Suprapubic skin (tissue), 4 donors: Measurements from ENCODE around the gene MAP4K3. TPM values are rescaled to one million over a fixed set of nuclear protein-coding genes. Genes with fewer than 3 reads are reported as not detected.

Experiments
- DNase-seq, 2 donors: peaks; one replicate each; pipeline ENCODE4 v3.0.0-alpha.2; 2019; ENCODE audit warnings: low spot score in 2 of 2
- H3K27ac ChIP-seq: fragments of 200-600 bp; sonication (generic); one replicate; pipeline ENCODE4 v1.5.1; 2019
- H3K27me3 ChIP-seq: fragments of 200-600 bp; sonication (generic); one replicate; pipeline ENCODE4 v1.5.1; 2019
- H3K36me3 ChIP-seq: fragments of 200-600 bp; sonication (generic); one replicate; pipeline ENCODE4 v1.5.1; 2019
- H3K4me1 ChIP-seq: fragments of 200-600 bp; sonication (generic); one replicate; pipeline ENCODE4 v1.5.1; 2019
- H3K4me3 ChIP-seq: fragments of 200-600 bp; sonication (generic); one replicate; pipeline ENCODE4 v1.5.1; 2019; ENCODE audit warnings: mild to moderate bottlenecking
- H3K9me3 ChIP-seq: fragments of 200-600 bp; sonication (generic); one replicate; pipeline ENCODE4 v1.5.1; 2019
- EP300 ChIP-seq: sonication (generic); formaldehyde crosslinking; IDR thresholded peaks from one replicate; pipeline ENCODE4 v1.6.1; 2017; ENCODE audit warnings: antibody characterized with exemption
- POLR2A ChIP-seq, 2 donors: fragments of 450-650 bp; IDR thresholded peaks; one replicate each; pipeline ENCODE4 v1.6.1; 2017; ENCODE audit warnings: antibody characterized with exemption in 2 of 2, mild to moderate bottlenecking in 2 of 2, moderate library complexity in 2 of 2
- POLR2AphosphoS5 ChIP-seq, 3 donors: sonication (generic); formaldehyde crosslinking; IDR thresholded peaks; one replicate each; pipeline ENCODE4 v1.6.1; 2017; ENCODE audit warnings: antibody characterized with exemption in 3 of 3
- WGBS: methylation state at CpG from one replicate; pipeline ENCODE4 v1.1.5; 2018; 5-methylcytosine and 5-hydroxymethylcytosine counted together
- total RNA-seq, 4 donors: library from RNA; depleted of rRNA; stranded (reverse); fragments of >200 nt; gene quantifications; one replicate each; pipeline ENCODE4 v1.1.0, GENCODE V29; 2016
- TF ChIP-seq, protein P1 (sequence below), 2 donors: fragments of 200-600 bp in 1 of 2; fragments of 450-650 bp in 1 of 2; sonication (generic) in 1 of 2; IDR thresholded peaks; one replicate each; pipeline ENCODE4 v1.5.1; 2016 to 2019; ENCODE audit warnings: antibody characterized with exemption in 2 of 2, mild to moderate bottlenecking in 1 of 2, moderate library complexity in 1 of 2

MAP4K3 gene
- total RNA-seq, 4 donors from 2014 or later: 26.3 to 59.9 (median 37.8) TPM

DNA sequence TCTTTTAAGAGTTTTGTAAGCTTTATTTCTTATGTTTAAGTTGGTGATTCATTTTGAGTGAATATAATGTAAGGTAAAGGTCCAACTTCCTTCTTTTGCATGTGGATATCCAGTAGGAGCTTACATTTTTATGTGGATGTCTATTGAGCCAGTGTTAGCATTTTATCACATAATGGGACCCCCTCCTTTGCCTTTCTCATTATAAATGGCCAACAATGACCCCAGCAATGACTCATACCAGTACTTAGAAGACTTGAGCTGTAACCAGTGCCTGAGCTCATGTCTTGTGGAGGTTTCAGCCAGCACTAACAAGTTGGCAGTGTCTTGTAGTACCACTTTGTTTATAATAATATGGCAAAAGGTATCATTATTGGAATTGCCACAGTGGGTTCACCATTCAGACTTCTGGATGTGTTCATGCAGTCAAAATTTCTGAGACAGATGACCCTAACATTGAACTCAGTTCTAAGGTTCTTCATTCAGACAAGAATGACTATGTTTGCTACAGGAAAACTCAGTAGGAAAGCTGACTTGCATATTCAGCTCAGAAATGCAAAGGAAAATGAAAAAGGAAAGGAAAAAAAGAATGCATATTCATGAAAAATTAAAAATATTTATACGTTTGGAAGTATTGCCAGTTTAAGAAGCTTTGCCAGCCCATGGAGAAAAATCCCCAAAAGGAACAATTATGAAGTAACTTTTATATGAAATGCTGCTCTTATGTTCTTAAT is 234.3 kb downstream of the MAP4K3 start:
- H3K4me1 ChIP-seq: no peaks in the 10 kb centered on the region
- H3K4me3 ChIP-seq: no peak overlapping the region
- no peak for DNase-seq
- no peaks in the 10 kb centered on the region for H3K36me3 ChIP-seq
- H3K9me3 ChIP-seq: no peaks in the 10 kb centered on the region
- TF ChIP-seq EP300 (no peak), POLR2AphosphoS5 (IDR thresholded peaks at IDR 0.05) (no peak), POLR2A (IDR thresholded peaks at IDR 0.05) (no peak)
- TF ChIP-seq, protein P1, sequence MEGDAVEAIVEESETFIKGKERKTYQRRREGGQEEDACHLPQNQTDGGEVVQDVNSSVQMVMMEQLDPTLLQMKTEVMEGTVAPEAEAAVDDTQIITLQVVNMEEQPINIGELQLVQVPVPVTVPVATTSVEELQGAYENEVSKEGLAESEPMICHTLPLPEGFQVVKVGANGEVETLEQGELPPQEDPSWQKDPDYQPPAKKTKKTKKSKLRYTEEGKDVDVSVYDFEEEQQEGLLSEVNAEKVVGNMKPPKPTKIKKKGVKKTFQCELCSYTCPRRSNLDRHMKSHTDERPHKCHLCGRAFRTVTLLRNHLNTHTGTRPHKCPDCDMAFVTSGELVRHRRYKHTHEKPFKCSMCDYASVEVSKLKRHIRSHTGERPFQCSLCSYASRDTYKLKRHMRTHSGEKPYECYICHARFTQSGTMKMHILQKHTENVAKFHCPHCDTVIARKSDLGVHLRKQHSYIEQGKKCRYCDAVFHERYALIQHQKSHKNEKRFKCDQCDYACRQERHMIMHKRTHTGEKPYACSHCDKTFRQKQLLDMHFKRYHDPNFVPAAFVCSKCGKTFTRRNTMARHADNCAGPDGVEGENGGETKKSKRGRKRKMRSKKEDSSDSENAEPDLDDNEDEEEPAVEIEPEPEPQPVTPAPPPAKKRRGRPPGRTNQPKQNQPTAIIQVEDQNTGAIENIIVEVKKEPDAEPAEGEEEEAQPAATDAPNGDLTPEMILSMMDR (IDR thresholded peaks at IDR 0.05): no peak
- 85% methylated on average over 1 of the region's 1 CpG for WGBS
- no peak overlapping the region for H3K27ac ChIP-seq
- no peaks in the 10 kb centered on the region for H3K27me3 ChIP-seq

Other genes starting within 250 kb of the MAP4K3 start
- 1 to 10 TPM in 1 of 4 donors, under 1 TPM in 1, not detected in 2; 0.48 to 1.5 TPM for gene CDKL4, start 193.3 kb downstream of the MAP4K3 start, total RNA-seq
- gene TMEM178A, start 228.6 kb upstream of the MAP4K3 start, total RNA-seq: 1 to 10 TPM in 3 of 4 donors, under 1 TPM in 1; 0.68 to 7.4 (median 2.3) TPM